Posterior cingulate gyrus (tissue), 11 donors: ENCODE data around the gene KPNA3.
"Not testable (repeated sequence)": the region's sequence is repeated elsewhere in the genome, so short reads cannot be mapped to it uniquely, and the experiment has no call there.

Experiments
- DNase-seq, 10 donors: peaks; one replicate each; pipeline versions ENCODE4 v3.0.0 to v3.0.0-alpha.2; 2020 to 2021; ENCODE audit warnings: mixed read lengths in 3 of 10
- intact Hi-C: fragments of 100-400 bp; cut with DNase I; formaldehyde crosslinking; loops from one replicate; pipeline ENCODE4 v1.15.1; 2023

Gene KPNA3

GRCh38 chr13:49792550-49793324 lies at the start of gene KPNA3:
Gene KPNA3 (minus strand): TSS chr13:49792682. CDS start chr13:49792506, 176 bp downstream.
- intact Hi-C loops = loop anchor here (5.0 kb wide), 3 partner anchors 55 to 145 kb away; partner anchors contain the start of genes EBPL and SPRYD7
- peak; percentile 88 to 99 (median 96) for DNase-seq

- intact Hi-C loops = no loop called here
- no peak for DNase-seq
These were observed 49.5 kb upstream of the KPNA3 start for GRCh38 chr13:49841964-49842363.

- intact Hi-C loops = no loop called here
- DNase-seq = no peak
These were observed 48.2 kb upstream of the KPNA3 start for GRCh38 chr13:49840675-49841074.

- intact Hi-C loops = no loop called here
- DNase-seq = no peak
These were observed 47.8 kb upstream of the KPNA3 start for GRCh38 chr13:49840266-49840665.

GRCh38 chr13:49838989-49839388 lies 46.5 kb upstream of the KPNA3 start:
- intact Hi-C loops = no loop called here

GRCh38 chr13:49836516-49836915 lies 44.0 kb upstream of the KPNA3 start:
- DNase-seq = no peak
- intact Hi-C loops = no loop called here

More at GRCh38 chr13:49838989-49839388, 46.5 kb upstream of the KPNA3 start:
- no peak for DNase-seq

- intact Hi-C loops = no loop called here
These were observed 40.9 kb upstream of the KPNA3 start for GRCh38 chr13:49833402-49833801.

GRCh38 chr13:49831455-49831854 lies 39.0 kb upstream of the KPNA3 start:
- intact Hi-C loops = no loop called here
- DNase-seq = no peak

More at GRCh38 chr13:49833402-49833801, 40.9 kb upstream of the KPNA3 start:
- DNase-seq = no peak

- DNase-seq = no peak
- intact Hi-C loops = no loop called here
These were observed 38.2 kb upstream of the KPNA3 start for GRCh38 chr13:49830721-49831120.

- intact Hi-C loops = no loop called here
These were observed 37.2 kb upstream of the KPNA3 start for GRCh38 chr13:49829715-49830114.

GRCh38 chr13:49828453-49828852 lies 36.0 kb upstream of the KPNA3 start:
- no peak for DNase-seq
- intact Hi-C loops = no loop called here

More at GRCh38 chr13:49829715-49830114, 37.2 kb upstream of the KPNA3 start:
- no peak for DNase-seq

GRCh38 chr13:49827891-49828290 lies 35.4 kb upstream of the KPNA3 start:
- no peak for DNase-seq
- intact Hi-C loops = no loop called here

GRCh38 chr13:49827336-49827735 lies 34.9 kb upstream of the KPNA3 start:
- intact Hi-C loops = no loop called here
- no peak for DNase-seq

GRCh38 chr13:49821216-49822009 lies 28.9 kb upstream of the KPNA3 start:
- no peak for DNase-seq
- intact Hi-C loops = no loop called here

GRCh38 chr13:49820591-49821215 lies 28.2 kb upstream of the KPNA3 start:
- no peak for DNase-seq
- intact Hi-C loops = no loop called here

GRCh38 chr13:49816047-49816446 lies 23.6 kb upstream of the KPNA3 start:
- DNase-seq, intact Hi-C loops: not testable (repeated sequence)

- no peak for DNase-seq
- intact Hi-C loops = no loop called here
These were observed 22.2 kb upstream of the KPNA3 start for GRCh38 chr13:49814551-49815270.

GRCh38 chr13:49812812-49813211 lies 20.3 kb upstream of the KPNA3 start:
- no peak for DNase-seq
- intact Hi-C loops = no loop called here

- DNase-seq = no peak
- intact Hi-C loops = no loop called here
These were observed 19.0 kb upstream of the KPNA3 start for GRCh38 chr13:49811527-49811908.
